Keratinocyte (primary cell): ENCODE results near the gene UGT1A6. TPM values are rescaled to one million over a fixed set of nuclear protein-coding genes. Genes with fewer than 3 reads are reported as not detected.

Experiments used
- DNase-seq: peaks from one replicate; pipeline ENCODE4 v3.0.0-alpha.2; 2011; ENCODE audit warnings: low read depth, missing footprints, low spot score
- FAIRE-seq: peaks from 2 replicates; lab custom pipeline; 2011; peaks lifted over from hg19 to GRCh38; lab: Jason Lieb, UNC
- H2AFZ ChIP-seq: 2 replicates; pipeline ENCODE4 v1.6.0; 2012; ENCODE audit warnings: low read length, control low read depth, inconsistent platforms; ENCODE audit not compliant: control insufficient read depth
- H3K27ac ChIP-seq: 2 replicates; pipeline ENCODE4 v1.5.1; 2011; ENCODE audit warnings: low read length; ENCODE audit not compliant: control insufficient read depth, insufficient read depth
- H3K27me3 ChIP-seq: 3 replicates; pipeline ENCODE4 v1.6.0; 2011; ENCODE audit warnings: low read length; ENCODE audit not compliant: control insufficient read depth, insufficient read depth; ENCODE audit errors: extremely low read depth
- H3K36me3 ChIP-seq, 2 experiments: 2 replicates in 1 of 2; 3 replicates in 1 of 2; pipeline ENCODE4 v1.5.1; 2011; ENCODE audit warnings: low read length in 2 of 2, mild to moderate bottlenecking in 1 of 2; ENCODE audit not compliant: control insufficient read depth in 2 of 2, insufficient read depth in 2 of 2; ENCODE audit errors: extremely low read depth in 1 of 2
- H3K4me1 ChIP-seq: 3 replicates; pipeline ENCODE4 v1.5.1; 2011; ENCODE audit warnings: low read length; ENCODE audit not compliant: control insufficient read depth, insufficient read depth; ENCODE audit errors: extremely low read depth
- H3K4me2 ChIP-seq: 3 replicates; pipeline ENCODE4 v1.6.0; 2011; ENCODE audit warnings: low read depth, low read length; ENCODE audit not compliant: control insufficient read depth, insufficient read depth; ENCODE audit errors: extremely low read depth
- H3K4me3 ChIP-seq, 3 experiments: fragments of 200-600 bp in 1 of 3; sonication (generic) in 1 of 3; 2 replicates in 2 of 3; 3 replicates in 1 of 3; pipeline ENCODE4 v1.5.1; 2011 to 2016; ENCODE audit warnings: low read length in 3 of 3, mild to moderate bottlenecking in 3 of 3, control low read depth in 2 of 3, inconsistent platforms in 1 of 3, low read depth in 1 of 3, mixed read lengths in 1 of 3, mixed run types in 1 of 3, moderate library complexity in 1 of 3; ENCODE audit not compliant: control insufficient read depth in 2 of 3, insufficient read depth in 2 of 3; ENCODE audit errors: extremely low read depth in 1 of 3
- H3K79me2 ChIP-seq: 2 replicates; pipeline ENCODE4 v1.6.0; 2012; ENCODE audit warnings: low read length; ENCODE audit not compliant: control insufficient read depth, insufficient read depth
- H3K9ac ChIP-seq: 3 replicates; pipeline ENCODE4 v1.6.0; 2011; ENCODE audit warnings: low read length; ENCODE audit not compliant: control insufficient read depth, insufficient read depth; ENCODE audit errors: extremely low read depth
- H3K9me1 ChIP-seq: 3 replicates; pipeline ENCODE4 v1.6.0; 2011; ENCODE audit warnings: low read length; ENCODE audit not compliant: control insufficient read depth, insufficient read depth; ENCODE audit errors: extremely low read depth
- H3K9me3 ChIP-seq: 2 replicates; pipeline ENCODE4 v1.5.1; 2012; ENCODE audit warnings: low read depth, low read length; ENCODE audit not compliant: control insufficient read depth
- H4K20me1 ChIP-seq: 3 replicates; pipeline ENCODE4 v1.6.0; 2011; ENCODE audit warnings: low read length; ENCODE audit not compliant: control insufficient read depth, insufficient read depth; ENCODE audit errors: extremely low read depth
- EZH2 ChIP-seq: IDR thresholded peaks from one replicate; pipeline ENCODE4 v1.6.1; 2012; ENCODE audit warnings: inconsistent platforms, mild to moderate bottlenecking, low read length, moderate library complexity
- dilution Hi-C: fragments of 300-500 bp; cut with MboI; formaldehyde crosslinking; loops from one replicate; pipeline ENCODE4 v1.7.0; 2020; ENCODE audit warnings: low sequenced_read_pairs; ENCODE audit not compliant: extremely low pct_ligation_motif_present
- polyA plus RNA-seq, 5 experiments: library from polyadenylated mRNA; depleted of rRNA in 3 of 5; stranded (reverse) in 3 of 5; stranded (forward) in 1 of 5; unstranded in 1 of 5; fragments of >200 nt; gene quantifications; 1 replicate in 1 of 5; 2 replicates in 3 of 5; 3 replicates in 1 of 5; pipeline versions ENCODE4 v1.2.1 to v1.2.3, GENCODE V29; 2011 to 2012; ENCODE audit warnings: missing spikeins in 2 of 5, low read depth in 1 of 5, low replicate concordance in 1 of 5
- TF ChIP-seq, protein P1 (sequence below), 3 experiments: IDR thresholded peaks in 1 of 3; conservative IDR thresholded peaks in 1 of 3; optimal IDR thresholded peaks in 1 of 3; 2 replicates in 2 of 3; 3 replicates in 1 of 3; pipeline versions ENCODE3 to v1.5.1; 2011; ENCODE audit warnings: low read length in 3 of 3, mild to moderate bottlenecking in 3 of 3, moderate library complexity in 2 of 3, control low read depth in 1 of 3, inconsistent platforms in 1 of 3; ENCODE audit not compliant: insufficient read depth in 2 of 3; ENCODE audit errors: extremely low read depth in 1 of 3

UGT1A6 gene
- polyA plus RNA-seq, 1 donor (not counting 4 experiments of a cell fraction or from before 2014, with no cell fraction given) = 133 TPM

DNA sequence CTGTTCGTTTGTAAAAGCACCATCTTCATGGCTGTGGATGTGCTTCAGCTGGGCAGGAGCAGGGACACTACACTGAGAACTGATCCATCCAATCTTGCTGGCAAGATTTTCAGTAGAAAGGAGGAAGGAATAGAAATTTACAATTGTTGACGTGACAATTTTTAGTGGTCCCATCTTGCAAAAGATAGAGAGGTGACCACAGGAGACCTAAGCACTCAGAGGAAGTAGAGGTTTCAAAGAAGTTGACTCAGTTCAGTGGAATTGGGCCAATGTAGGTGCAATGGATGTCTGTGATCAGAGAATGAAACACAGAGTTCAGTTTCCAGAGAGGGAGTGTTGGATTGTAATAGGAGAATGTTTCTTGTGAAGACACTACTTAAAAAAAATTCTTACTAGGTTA is 21.4 kb downstream of the UGT1A6 start:
- Histone ChIP-seq H3K27ac (no peak overlapping the region), H3K4me1 (peaks cover 7% of the 10 kb centered on the region), H3K79me2 (peaks cover 31% of the 10 kb centered on the region), H3K4me3 (no peak overlapping the region), H3K9me1 (no peaks in the 10 kb centered on the region), H3K9ac (no peak overlapping the region), H2AFZ (no peak overlapping the region), H3K4me2 (no peak overlapping the region), H3K36me3 (peaks cover 3 to 13% of the 10 kb centered on the region in 2 experiments), H3K27me3 (no peaks in the 10 kb centered on the region), H4K20me1 (no peaks in the 10 kb centered on the region), H3K9me3 (no peaks in the 10 kb centered on the region)
- no peak for TF ChIP-seq EZH2
- TF ChIP-seq, protein P1, sequence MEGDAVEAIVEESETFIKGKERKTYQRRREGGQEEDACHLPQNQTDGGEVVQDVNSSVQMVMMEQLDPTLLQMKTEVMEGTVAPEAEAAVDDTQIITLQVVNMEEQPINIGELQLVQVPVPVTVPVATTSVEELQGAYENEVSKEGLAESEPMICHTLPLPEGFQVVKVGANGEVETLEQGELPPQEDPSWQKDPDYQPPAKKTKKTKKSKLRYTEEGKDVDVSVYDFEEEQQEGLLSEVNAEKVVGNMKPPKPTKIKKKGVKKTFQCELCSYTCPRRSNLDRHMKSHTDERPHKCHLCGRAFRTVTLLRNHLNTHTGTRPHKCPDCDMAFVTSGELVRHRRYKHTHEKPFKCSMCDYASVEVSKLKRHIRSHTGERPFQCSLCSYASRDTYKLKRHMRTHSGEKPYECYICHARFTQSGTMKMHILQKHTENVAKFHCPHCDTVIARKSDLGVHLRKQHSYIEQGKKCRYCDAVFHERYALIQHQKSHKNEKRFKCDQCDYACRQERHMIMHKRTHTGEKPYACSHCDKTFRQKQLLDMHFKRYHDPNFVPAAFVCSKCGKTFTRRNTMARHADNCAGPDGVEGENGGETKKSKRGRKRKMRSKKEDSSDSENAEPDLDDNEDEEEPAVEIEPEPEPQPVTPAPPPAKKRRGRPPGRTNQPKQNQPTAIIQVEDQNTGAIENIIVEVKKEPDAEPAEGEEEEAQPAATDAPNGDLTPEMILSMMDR (optimal IDR thresholded peaks at IDR 0.05 in 1 of 3, IDR thresholded peaks at IDR 0.05 in 1 of 3, conservative IDR thresholded peaks at IDR 0.05 in 1 of 3; ENCODE audit: extremely low read depth in 1 of 3, insufficient read depth in 2 of 3, low read length in 3 of 3) = no peak
- FAIRE-seq (no peak), DNase-seq (no peak)
- dilution Hi-C loops = no loop called here

DNA sequence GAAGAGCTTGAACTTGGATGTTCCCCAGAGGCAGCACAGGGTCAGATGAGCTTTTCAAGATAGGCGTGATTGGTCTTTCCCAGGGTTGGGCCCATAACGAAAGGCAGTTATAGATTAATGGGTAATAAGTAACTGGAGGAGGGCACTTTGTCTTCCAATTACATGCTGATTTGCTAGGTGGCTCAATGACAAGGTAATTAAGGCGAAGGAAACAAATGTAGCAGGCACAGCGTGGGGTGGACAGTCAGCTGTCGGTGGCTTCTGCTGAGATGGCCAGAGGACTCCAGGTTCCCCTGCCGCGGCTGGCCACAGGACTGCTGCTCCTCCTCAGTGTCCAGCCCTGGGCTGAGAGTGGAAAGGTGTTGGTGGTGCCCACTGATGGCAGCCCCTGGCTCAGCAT is 25.9 kb downstream of the UGT1A6 start, which contains the start of gene UGT1A4:
Gene UGT1A4 (plus strand): TSS at position 185 of the 400 bp plus-strand sequence. CDS start 85 bp downstream, at position 270.
- Histone ChIP-seq H3K4me1 (peaks cover 2% of the 10 kb centered on the region), H4K20me1 (no peaks in the 10 kb centered on the region), H3K27ac (no peak within 1 kb of the TSS), H3K9ac (no peak within 1 kb of the TSS), H3K27me3 (no peaks in the 10 kb centered on the region), H3K4me2 (no peak within 1 kb of the TSS), H3K79me2 (peaks cover 11% of the 10 kb centered on the region), H3K9me3 (no peaks in the 10 kb centered on the region), H2AFZ (no peak within 1 kb of the TSS), H3K4me3 (no peak within 1 kb of the TSS), H3K36me3 (no peaks in the 10 kb centered on the region), H3K9me1 (no peaks in the 10 kb centered on the region)
- dilution Hi-C loops = no loop called here
- no peak for FAIRE-seq
- TF ChIP-seq, protein P1 (optimal IDR thresholded peaks at IDR 0.05 in 1 of 3, IDR thresholded peaks at IDR 0.05 in 1 of 3, conservative IDR thresholded peaks at IDR 0.05 in 1 of 3; ENCODE audit: extremely low read depth in 1 of 3, insufficient read depth in 2 of 3, low read length in 3 of 3) = no peak
- TF ChIP-seq EZH2 = no peak
- no peak for DNase-seq
